GM21447 (cell line): ENCODE results near the gene RTP2.

Experiments
- ATAC-seq: cut with Tn5 transposase; IDR thresholded peaks from one replicate; pipeline ENCODE4 v1.9.1; 2021; ENCODE audit not compliant: unreplicated experiment

Gene RTP2

DNA sequence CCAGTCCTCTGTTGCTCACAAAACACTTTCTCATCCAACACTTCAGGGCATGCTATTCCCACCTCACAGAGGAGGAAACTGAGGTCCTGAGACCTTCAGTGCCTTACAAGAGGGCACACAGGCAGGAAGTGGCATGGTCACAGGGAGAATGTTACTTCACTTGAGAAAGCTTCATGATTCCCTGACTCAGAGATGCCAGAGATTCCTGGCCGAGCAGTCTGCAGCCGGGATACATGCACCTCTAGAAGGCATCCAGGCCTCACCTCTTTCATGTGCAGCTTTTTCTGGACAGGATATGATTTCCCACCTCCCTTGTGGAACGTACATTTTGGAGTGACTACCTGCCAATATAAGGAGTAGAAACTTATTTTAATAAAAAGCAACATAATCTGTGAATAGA is 29.3 kb downstream of the RTP2 start:
- ATAC-seq, result no peak

DNA sequence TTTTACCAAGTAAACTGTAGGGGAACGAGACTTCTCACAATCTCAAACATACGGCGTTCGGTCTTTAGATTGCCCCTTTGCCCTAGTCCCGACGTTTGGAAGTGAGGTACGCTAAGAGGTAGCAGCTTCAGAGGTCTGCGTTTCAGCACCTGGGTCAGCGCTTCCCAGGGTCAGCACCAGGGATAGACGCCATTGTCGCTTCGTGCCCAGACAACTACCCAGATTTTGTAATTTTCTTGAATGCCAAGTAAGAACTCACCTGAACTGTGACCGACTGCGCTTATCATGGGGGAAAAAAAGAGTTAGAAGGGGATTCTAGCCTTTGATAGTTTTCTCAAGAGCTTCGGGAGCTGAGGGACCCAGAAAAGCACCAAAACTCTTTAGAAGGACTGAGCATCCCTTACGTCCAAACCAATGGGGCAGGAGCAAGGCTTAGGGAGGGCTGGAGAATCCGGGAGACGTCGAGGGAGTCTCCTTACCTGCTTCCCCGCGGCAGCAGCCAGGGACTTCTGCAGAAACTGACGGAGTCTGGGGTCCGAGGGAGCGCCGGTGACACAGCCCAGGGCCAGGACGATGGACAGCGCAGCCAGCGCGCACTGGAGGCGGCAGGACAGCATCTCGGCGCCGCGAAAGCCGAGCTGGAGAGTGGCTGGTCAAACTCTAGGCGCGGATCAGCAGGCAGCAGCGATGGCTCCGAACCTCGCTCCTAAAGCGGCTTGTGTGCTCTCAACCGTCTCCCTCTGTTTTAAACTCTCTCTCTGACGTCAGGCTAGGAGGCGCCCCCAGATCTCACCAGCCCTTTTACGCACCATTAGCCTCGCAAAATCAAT is 32.5 kb downstream of the RTP2 start, which contains the start of gene SST:
Gene SST (minus strand): TSS at position 720 of the 830 bp plus-strand sequence. CDS start 103 bp downstream, at position 617.
- ATAC-seq, result no peak

DNA sequence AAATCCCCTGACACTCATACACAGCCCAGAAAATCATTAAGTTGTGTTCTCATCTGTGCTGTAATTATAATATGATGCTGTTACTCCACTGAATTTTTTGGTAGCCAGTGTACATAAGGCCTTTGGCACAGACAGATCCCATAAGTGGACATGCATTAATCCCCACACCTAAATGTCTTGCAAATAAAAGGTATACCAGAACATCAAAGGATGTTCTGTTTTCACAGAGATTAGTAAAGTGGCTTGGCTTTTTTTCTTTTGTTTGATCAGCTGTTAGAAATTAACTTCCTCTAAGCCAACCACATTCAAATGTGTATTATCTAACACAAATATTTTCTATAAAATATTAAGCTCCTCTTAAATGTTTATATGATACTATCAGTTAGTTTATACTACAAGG is 34.8 kb downstream of the RTP2 start:
- no peak for ATAC-seq

DNA sequence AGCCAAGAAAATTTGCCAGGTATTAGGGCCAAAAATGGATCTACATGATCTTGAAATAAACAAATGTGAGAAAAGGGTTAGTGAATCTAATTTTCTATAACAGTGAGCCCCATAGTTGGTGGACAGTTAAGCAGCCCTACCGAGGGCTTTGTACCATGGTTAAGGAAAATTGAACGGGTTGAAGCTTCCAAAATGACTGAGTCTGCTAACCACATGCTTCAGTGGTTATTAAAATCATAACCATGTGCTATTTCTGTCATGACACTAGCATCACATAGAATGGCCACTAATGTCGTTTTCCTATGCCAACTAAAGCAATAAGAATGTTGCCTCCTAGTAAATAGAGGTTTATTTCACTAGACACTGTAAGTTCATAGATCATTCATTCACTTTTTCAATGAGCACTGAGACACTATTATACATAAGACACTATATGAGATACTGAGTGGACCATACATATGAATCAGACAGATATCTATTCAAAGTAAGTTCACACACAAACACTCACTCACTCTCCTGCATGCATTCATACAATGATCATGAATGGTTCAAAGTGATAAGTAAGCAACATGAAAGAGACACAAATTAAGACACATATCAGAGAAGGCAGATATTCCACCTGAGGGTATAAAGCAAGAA is 36.5 kb downstream of the RTP2 start:
- no peak for ATAC-seq

DNA sequence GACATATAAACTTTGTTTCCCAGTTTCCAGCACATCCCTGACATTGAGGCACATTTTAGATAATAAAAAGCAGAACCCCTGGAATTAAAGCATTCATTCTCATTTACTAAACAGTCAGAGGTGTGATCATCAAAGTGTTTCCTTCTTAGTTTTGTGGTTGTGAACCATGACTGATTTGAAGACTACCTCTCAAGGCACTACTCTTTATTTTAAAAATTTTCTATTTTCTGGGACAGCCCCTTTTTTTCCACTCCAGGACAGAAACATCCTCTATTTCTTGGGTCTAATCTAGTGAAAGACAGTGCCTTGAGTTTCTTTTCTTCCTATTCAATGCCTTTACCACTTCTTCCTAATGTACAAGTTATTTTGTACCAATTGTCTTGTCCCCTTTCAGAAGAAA is 37.3 kb downstream of the RTP2 start:
- ATAC-seq, result no peak

DNA sequence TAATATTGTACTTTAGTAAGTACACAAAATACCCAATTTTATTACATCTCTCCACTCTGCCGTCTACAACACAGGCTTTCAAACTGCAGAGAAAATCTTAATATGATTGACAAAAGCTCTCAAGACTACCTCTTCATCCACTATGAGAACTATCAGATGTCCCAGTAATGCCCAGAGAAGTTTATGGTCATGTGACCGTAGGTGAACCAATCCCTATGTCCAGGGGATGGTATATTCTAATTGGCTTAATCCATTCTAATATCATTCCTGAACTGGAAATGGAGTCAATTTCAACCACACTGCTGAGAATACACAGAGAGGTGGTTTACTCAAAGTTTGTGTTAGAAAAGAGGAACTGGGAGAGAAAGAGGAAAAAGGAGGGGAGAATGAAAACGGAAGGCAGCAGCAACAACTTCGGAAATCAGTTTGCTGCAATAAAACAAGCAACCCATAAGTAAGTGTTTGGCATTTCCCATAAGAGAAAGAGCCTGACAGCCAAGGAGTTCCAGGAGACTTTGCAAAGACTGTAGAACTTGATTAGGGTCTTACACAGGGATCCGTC is 39.4 kb downstream of the RTP2 start:
- no peak for ATAC-seq

DNA sequence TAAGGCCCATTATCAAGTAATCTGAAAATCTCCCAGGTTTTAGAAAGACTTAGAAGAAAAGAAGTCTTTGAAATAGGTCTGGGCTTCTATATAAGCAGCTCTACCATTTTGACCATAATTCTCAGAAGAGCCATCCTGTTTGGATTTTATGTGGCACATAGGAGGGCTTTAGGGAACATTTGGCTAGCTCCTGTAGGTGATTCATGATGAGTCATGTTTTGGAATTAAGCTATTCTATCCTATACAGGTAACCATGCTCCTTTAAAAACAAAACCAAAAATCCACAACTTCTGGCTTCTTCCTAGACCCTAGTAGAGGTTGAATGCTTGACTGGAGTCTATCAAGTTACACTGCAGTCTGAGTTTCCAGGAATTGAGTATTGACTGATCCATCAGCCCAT is 41.1 kb downstream of the RTP2 start:
- no peak for ATAC-seq

DNA sequence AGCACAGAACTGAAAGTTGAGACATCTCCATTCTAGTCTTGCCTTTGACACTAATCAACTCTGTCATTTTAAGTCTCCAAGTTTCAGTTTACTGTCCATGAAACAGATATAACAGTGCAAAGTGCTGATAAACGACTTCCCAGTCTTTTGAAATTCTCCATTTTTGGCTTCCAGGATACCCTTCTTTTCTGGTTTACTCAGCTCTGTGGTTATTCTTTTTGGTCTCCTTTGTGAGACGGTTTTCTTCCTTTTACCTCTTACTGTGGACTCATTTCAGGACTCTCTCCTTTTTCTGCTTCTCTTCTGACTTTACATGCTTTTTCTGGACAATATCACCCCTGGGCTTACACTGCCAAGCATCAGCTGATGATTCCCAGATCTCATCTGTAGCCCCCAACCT is 51.1 kb downstream of the RTP2 start:
- ATAC-seq, result no peak
